ENCODE data around the gene APH1B.

GRCh38 chr15:63345391-63345752 is 68.0 kb downstream of the APH1B start:
- TF ChIP-seq SUZ12 (IDR thresholded peaks at IDR 0.05; ENCODE audit: extremely low read depth, insufficient read depth, insufficient read length) (no peak), YY1 (IDR thresholded peaks at IDR 0.05; ENCODE audit: insufficient read depth, insufficient read length) (no peak)
